Chondrocyte (in vitro differentiated cells): Measurements from ENCODE around the gene DIP2C. TPM values are rescaled to one million over a fixed set of nuclear protein-coding genes. Genes with fewer than 3 reads are reported as not detected.
A peak's percentile ranks its signal among the peaks of the same experiment; 100 is the strongest.

Experiments used
- DNase-seq: peaks from one replicate; pipeline ENCODE4 v3.0.0; 2021; ENCODE audit warnings: mixed read lengths, low spot score
- H3K27ac Mint-ChIP-seq: one replicate; pipeline ENCODE4 v1.8.0; 2021; ENCODE audit warnings: mild to moderate bottlenecking, moderate library complexity, mixed read lengths; ENCODE audit not compliant: unreplicated experiment
- H3K27me3 Mint-ChIP-seq: 2 replicates; pipeline ENCODE4 v1.8.0; 2021; ENCODE audit warnings: low read depth, mixed read lengths
- H3K36me3 Mint-ChIP-seq: 2 replicates; pipeline ENCODE4 v1.8.0; 2021; ENCODE audit warnings: low read depth, mixed read lengths
- H3K4me1 Mint-ChIP-seq: 2 replicates; pipeline ENCODE4 v1.8.0; 2021; ENCODE audit warnings: low read depth, mild to moderate bottlenecking, mixed read lengths
- H3K4me3 Mint-ChIP-seq: one replicate; pipeline ENCODE4 v1.8.0; 2021; ENCODE audit warnings: mild to moderate bottlenecking, moderate library complexity, mixed read lengths; ENCODE audit not compliant: unreplicated experiment
- H3K9me3 Mint-ChIP-seq: 2 replicates; pipeline ENCODE4 v1.8.0; 2021; ENCODE audit warnings: low read depth, mixed read lengths
- CTCF ChIP-seq: fragments of 200-600 bp; sonication (generic); IDR thresholded peaks from 2 replicates; pipeline ENCODE4 v1.5.0; 2021; ENCODE audit warnings: antibody characterized with exemption, mild to moderate bottlenecking, moderate library complexity
- total RNA-seq: library from RNA; stranded (reverse); gene quantifications from 3 replicates; pipeline ENCODE4 v1.2.1, GENCODE V29; 2021

DIP2C gene
- total RNA-seq, 1 donor from 2014 or later, result 47.9 TPM

- no peak for TF ChIP-seq CTCF
- no peaks in the 10 kb centered on the region for H3K9me3 Mint-ChIP-seq
- no peaks in the 10 kb centered on the region for H3K27me3 Mint-ChIP-seq
- no peak overlapping the region for H3K27ac Mint-ChIP-seq
- H3K4me3 Mint-ChIP-seq, result no peak overlapping the region
- H3K36me3 Mint-ChIP-seq, result peaks cover 11% of the 10 kb centered on the region
- no peak for DNase-seq
- peaks cover 5% of the 10 kb centered on the region for H3K4me1 Mint-ChIP-seq
Measured at GRCh38 chr10:393106-393745, 296.2 kb downstream of the DIP2C start.

GRCh38 chr10:392705-393037 is 296.8 kb downstream of the DIP2C start:
- Mint-ChIP-seq H3K27me3 (no peaks in the 10 kb centered on the region), H3K27ac (peak overlapping the region; percentile 3), H3K36me3 (peaks cover 14% of the 10 kb centered on the region), H3K4me1 (peaks cover 5% of the 10 kb centered on the region), H3K4me3 (no peak overlapping the region), H3K9me3 (no peaks in the 10 kb centered on the region)
- TF ChIP-seq CTCF, result no peak
- no peak for DNase-seq

DNA sequence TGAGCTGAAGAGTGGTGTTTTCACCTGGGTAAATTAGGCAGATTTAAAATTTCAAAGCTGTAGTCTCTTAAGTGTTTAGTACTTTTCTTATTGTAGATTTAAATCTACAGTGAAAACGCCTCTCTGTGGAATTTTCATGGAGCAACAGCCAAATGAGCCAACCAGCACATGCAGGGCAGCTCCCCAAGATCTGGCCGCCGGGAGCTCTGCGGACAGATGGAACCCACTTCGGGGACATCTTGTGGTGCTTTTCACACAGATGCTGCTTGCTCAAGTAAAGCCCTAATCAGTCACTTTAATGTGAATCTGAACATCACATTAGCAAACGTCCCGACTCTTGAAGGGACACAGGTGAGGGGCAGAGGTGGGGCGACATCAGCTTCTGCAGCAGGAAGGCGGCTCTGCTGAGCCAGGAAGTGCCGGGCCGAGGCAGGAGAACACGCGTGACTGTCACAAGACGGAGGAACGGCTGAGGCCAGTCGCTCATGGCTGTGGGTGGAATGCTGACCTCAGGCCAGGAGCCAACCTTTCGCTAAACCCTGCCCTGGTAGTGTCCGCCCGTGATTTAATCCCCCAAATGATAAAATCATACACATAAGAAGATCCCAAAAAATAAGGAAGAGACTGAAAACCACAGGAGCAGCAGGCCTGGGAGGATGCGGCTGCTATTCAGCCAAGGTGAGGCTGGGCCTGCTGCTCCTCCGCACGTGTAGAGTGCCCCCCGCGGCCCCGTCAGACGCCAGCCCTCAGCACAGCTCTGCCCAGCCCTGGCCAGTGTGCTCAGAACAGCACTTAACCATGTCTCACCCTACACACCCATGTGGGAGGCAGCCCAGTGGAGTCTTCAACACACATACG is 297.4 kb downstream of the DIP2C start:
- DNase-seq, result no peak
- H3K27ac Mint-ChIP-seq, result no peak overlapping the region
- H3K4me3 Mint-ChIP-seq, result no peak overlapping the region
- peaks cover 16% of the 10 kb centered on the region for H3K36me3 Mint-ChIP-seq
- no peak for TF ChIP-seq CTCF
- no peaks in the 10 kb centered on the region for H3K9me3 Mint-ChIP-seq
- peaks cover 5% of the 10 kb centered on the region for H3K4me1 Mint-ChIP-seq
- no peaks in the 10 kb centered on the region for H3K27me3 Mint-ChIP-seq

GRCh38 chr10:391305-391704 is 298.2 kb downstream of the DIP2C start:
- H3K27me3 Mint-ChIP-seq, result no peaks in the 10 kb centered on the region
- no peak overlapping the region for H3K4me3 Mint-ChIP-seq
- TF ChIP-seq CTCF, result no peak
- peaks cover 21% of the 10 kb centered on the region for H3K36me3 Mint-ChIP-seq
- no peaks in the 10 kb centered on the region for H3K9me3 Mint-ChIP-seq
- no peak overlapping the region for H3K27ac Mint-ChIP-seq
- DNase-seq, result no peak
- no peaks in the 10 kb centered on the region for H3K4me1 Mint-ChIP-seq

DNA sequence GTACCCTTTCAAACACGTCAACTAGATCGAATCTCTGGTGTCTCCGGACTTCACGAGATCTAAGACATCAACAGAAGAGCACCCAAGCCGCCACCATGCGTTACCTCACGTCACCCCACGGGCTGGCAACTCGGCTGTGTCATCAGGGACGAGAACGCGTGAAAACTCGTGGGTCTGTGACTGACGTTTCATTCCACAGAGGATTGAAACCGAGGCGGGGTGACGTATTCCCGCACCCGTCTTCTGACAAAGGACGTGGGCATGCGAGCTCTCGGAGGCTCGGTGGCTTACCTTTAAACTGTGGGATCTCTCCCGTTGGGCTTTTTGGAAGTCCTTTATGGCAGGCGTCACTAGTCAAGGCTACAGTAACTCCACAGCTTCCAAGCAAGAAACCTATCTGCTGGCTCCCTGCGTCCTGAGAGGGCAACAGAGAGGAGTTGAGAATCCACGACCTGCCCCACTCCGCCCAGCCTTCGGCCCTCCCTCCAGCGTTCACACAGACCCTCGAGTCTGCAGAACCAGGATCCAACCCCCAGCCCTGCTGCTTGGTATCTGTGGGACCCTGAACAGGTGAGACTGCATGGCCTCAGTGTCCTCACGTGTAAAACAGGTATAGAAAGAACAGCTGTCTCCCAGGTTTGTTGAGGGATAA is 298.9 kb downstream of the DIP2C start:
- no peaks in the 10 kb centered on the region for H3K9me3 Mint-ChIP-seq
- no peak for DNase-seq
- TF ChIP-seq CTCF, result no peak
- H3K4me3 Mint-ChIP-seq, result no peak overlapping the region
- H3K4me1 Mint-ChIP-seq, result no peaks in the 10 kb centered on the region
- H3K36me3 Mint-ChIP-seq, result peaks cover 27% of the 10 kb centered on the region
- H3K27me3 Mint-ChIP-seq, result no peaks in the 10 kb centered on the region
- no peak overlapping the region for H3K27ac Mint-ChIP-seq
